Chondrocyte (in vitro differentiated cells): Measurements from ENCODE around the gene PROK2. TPM values are rescaled to one million over a fixed set of nuclear protein-coding genes. Genes with fewer than 3 reads are reported as not detected.

ENCODE experiments used
- DNase-seq: peaks from one replicate; pipeline ENCODE4 v3.0.0; 2021; ENCODE audit warnings: mixed read lengths, low spot score
- H3K27ac Mint-ChIP-seq: one replicate; pipeline ENCODE4 v1.8.0; 2021; ENCODE audit warnings: mild to moderate bottlenecking, moderate library complexity, mixed read lengths; ENCODE audit not compliant: unreplicated experiment
- H3K27me3 Mint-ChIP-seq: 2 replicates; pipeline ENCODE4 v1.8.0; 2021; ENCODE audit warnings: low read depth, mixed read lengths
- H3K36me3 Mint-ChIP-seq: 2 replicates; pipeline ENCODE4 v1.8.0; 2021; ENCODE audit warnings: low read depth, mixed read lengths
- H3K4me1 Mint-ChIP-seq: 2 replicates; pipeline ENCODE4 v1.8.0; 2021; ENCODE audit warnings: low read depth, mild to moderate bottlenecking, mixed read lengths
- H3K4me3 Mint-ChIP-seq: one replicate; pipeline ENCODE4 v1.8.0; 2021; ENCODE audit warnings: mild to moderate bottlenecking, moderate library complexity, mixed read lengths; ENCODE audit not compliant: unreplicated experiment
- H3K9me3 Mint-ChIP-seq: 2 replicates; pipeline ENCODE4 v1.8.0; 2021; ENCODE audit warnings: low read depth, mixed read lengths
- CTCF ChIP-seq: fragments of 200-600 bp; sonication (generic); IDR thresholded peaks from 2 replicates; pipeline ENCODE4 v1.5.0; 2021; ENCODE audit warnings: antibody characterized with exemption, mild to moderate bottlenecking, moderate library complexity
- long read RNA-seq: library from polyadenylated mRNA; stranded (forward); transcript quantifications from one replicate; pipeline ENCODE4 v2.0.0, GENCODE V29; 2021
- total RNA-seq: library from RNA; stranded (reverse); gene quantifications from 3 replicates; pipeline ENCODE4 v1.2.1, GENCODE V29; 2021

PROK2 gene, protein sequence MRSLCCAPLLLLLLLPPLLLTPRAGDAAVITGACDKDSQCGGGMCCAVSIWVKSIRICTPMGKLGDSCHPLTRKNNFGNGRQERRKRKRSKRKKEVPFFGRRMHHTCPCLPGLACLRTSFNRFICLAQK
- not detected in 3 replicates for total RNA-seq
- long read RNA-seq, partial matches to known transcripts: 0 of 1 reads
- long read RNA-seq, other reads (novel, unspliced or antisense): 0 of 1 reads

DNA sequence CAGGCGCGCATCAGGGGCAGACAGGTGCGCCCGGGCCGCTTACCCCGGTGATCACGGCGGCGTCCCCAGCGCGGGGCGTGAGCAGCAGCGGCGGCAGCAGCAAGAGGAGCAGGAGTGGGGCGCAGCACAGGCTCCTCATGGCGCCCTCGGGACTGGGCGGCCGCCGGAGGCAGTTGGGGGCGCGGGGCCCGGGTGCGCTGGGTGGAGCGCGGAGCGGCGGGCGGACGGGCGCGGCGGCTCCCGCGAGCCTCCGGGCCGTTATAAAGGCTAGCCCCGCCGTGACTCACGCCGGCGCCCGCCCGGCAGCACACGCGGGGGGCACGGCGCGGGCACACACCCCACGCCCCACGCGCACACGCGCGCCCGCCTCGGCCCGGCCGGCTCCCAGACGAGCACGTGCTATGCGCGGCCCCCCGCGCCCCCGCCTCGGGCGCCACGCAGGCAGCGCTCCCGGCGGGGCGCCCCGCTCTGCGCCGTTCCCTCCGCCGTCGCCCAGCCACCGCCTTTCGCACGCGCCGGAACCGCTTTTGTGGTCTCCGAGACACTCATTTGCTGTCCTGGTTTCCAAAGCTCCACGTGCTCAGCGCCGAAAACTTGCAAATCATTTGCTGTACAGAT is at the start of gene PROK2:
PROK2 (minus strand) TSS at position 235 of the 618 bp plus-strand sequence; CDS start at position 139, 96 bp downstream.
- peak within 1 kb of the TSS; percentile 65 for H3K4me3 Mint-ChIP-seq
- no peak for TF ChIP-seq CTCF
- peaks cover 23% of the 10 kb centered on the region for H3K4me1 Mint-ChIP-seq
- no peak for DNase-seq
- H3K9me3 Mint-ChIP-seq: no peaks in the 10 kb centered on the region
- peaks cover 68% of the 10 kb centered on the region for H3K27me3 Mint-ChIP-seq
- H3K27ac Mint-ChIP-seq: no peak within 1 kb of the TSS
- H3K36me3 Mint-ChIP-seq: no peaks in the 10 kb centered on the region

- no peak overlapping the region for H3K27ac Mint-ChIP-seq
- no peaks in the 10 kb centered on the region for H3K4me1 Mint-ChIP-seq
- no peak for TF ChIP-seq CTCF
- H3K27me3 Mint-ChIP-seq: peaks cover 22% of the 10 kb centered on the region
- DNase-seq: no peak
- no peaks in the 10 kb centered on the region for H3K36me3 Mint-ChIP-seq
- no peaks in the 10 kb centered on the region for H3K9me3 Mint-ChIP-seq
- no peak overlapping the region for H3K4me3 Mint-ChIP-seq
Observed at GRCh38 chr3:71831599-71831998, 46.7 kb upstream of the PROK2 start.

DNA sequence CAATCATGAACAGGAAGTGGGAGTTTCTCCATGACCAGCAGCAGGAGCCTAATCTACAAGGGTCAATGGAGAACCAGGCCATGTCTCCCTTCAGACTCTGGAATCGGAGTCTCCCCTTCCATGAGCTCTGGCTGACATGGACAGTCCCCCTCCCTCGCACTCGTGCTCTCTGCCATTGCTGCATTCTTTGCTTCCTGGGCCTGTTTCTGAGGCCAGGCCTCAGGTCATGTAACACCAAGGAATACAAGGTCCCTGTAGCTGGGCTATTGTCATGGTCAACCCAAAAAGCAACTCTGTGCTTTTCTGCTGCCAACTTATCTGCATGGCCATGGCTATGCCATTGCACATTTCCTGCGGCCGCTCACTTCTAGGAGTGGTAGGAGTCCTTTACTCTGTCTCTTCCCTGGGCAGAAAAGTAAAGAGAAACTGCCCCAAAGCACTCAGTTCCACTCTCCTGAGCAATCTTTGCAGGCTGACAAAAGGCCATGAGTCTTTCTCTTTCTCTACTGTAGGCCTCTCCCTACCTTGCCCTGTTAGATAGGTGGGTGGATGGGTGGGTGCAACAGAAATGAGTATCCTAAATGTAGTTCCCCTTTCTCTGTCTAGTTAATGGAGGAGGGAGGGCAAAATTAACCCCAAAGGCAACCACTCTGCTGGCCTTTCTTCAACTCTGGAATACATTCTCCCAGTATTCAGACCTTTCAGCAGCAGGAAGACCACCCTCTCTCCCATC is 40.8 kb upstream of the PROK2 start:
- H3K4me3 Mint-ChIP-seq: no peak overlapping the region
- H3K4me1 Mint-ChIP-seq: no peaks in the 10 kb centered on the region
- H3K36me3 Mint-ChIP-seq: no peaks in the 10 kb centered on the region
- H3K9me3 Mint-ChIP-seq: no peaks in the 10 kb centered on the region
- H3K27me3 Mint-ChIP-seq: peaks cover 31% of the 10 kb centered on the region
- no peak for TF ChIP-seq CTCF
- no peak for DNase-seq
- no peak overlapping the region for H3K27ac Mint-ChIP-seq

DNA sequence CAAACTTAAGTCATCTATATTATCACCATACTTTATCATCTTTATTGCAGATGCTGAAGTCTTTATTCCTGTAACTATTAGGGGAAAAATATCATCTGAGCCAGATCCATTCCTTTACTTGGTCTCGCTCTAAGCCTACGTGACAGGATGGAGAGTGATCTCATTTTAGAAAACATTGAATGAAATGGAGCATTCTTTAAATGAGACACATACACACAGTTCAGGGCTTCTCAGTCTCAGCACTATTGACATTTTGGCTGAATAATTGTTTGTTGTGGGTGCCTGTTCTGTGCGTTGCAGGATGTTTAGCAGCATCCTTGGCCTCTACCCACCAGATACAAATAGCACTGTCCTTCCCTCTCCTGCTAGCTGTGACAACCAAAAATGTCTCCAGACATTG is 36.2 kb upstream of the PROK2 start:
- H3K9me3 Mint-ChIP-seq: no peaks in the 10 kb centered on the region

More for the DNA sequence above, 36.2 kb upstream of the PROK2 start:
- peaks cover 21% of the 10 kb centered on the region for H3K27me3 Mint-ChIP-seq
- H3K27ac Mint-ChIP-seq: no peak overlapping the region
- H3K4me3 Mint-ChIP-seq: no peak overlapping the region
- H3K36me3 Mint-ChIP-seq: no peaks in the 10 kb centered on the region
- H3K4me1 Mint-ChIP-seq: no peaks in the 10 kb centered on the region
- DNase-seq: no peak
- no peak for TF ChIP-seq CTCF
